Measurements from ENCODE around the gene TCP11X2. TPM values are rescaled to one million over a fixed set of nuclear protein-coding genes. Genes with fewer than 3 reads are reported as not detected.

Gene TCP11X2
- total RNA-seq, result not detected in 2 replicates

DNA sequence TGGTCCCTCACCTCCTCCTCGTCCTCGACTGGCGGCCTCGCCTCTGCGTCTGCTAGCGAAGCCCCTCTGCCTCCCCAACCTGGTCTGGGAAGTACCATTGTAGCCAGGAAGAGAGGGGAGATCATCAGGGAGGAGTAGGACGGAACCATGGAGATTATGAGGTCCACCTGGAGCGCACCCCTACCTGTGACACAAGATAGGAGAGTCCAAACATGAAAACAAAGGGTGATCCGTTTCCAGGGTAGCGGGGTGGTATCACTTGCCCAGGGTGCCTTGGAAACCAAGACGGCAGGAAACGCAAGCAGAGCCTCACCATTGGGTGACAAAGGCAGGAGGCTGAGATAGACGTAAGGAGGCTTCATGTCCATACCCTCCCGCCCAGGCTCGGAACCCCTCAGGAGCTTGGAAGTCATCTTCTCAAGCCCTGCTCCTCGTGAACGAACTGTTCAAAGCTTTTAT, at the start of gene TCP11X2:
Gene TCP11X2 (minus strand): TSS at position 51 of the 459 bp plus-strand sequence.

DNA sequence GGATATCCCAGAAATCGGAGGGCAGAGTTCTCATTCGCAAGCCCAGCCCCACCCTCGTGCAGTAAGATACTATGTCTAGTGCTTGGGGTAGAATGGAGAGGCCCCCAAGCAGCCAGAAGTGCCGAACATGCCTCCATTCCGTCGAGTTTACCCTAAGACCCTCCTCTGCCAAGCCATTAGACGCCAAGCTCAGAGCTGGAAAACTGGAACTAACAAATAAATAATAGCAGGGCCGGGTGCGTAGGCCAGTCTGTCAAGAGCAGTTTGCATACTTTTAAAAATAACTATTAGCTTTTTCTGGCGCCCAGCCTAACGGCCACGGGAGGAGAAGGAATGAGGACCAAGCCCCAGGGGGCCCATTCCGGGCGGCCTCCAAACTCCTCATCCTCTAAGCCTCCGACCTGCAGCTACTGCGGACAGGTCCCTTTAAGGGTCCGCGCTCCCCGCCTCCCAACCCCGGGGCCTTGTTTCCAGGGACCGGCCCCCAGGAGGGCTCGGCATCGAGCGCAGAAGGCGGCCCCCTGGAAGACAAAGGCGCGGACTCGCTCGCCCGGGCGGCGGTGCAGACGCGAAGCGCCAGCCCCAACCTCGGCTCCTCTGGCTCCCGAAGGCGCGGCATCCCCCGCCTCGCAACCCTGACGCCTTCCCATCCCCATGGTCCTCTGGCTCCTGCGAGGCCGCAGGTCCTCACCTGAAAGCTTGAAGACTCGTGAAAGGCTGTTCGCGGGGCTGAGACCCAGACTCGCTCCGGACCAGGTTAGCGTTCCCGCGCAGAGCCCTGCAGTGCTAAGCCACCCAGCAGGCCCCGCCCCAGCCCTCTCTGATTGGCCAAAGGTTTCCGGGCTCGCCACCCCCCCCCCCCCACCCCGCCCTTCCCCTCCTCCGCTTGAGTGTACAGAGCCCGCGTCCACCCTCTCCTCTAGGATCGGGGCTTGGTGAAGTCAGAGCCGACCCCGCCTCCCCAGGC, 44.6 kb upstream of the TCP11X2 start, which contains the start of gene TMSB15A:
Gene TMSB15A (minus strand): TSS at position 765 of the 967 bp plus-strand sequence.

GRCh38 chrX:102439908-102440307, 31.7 kb downstream of the TCP11X2 start, which contains the start of gene NXF2B:
Gene NXF2B (minus strand): TSS chrX:102440008. CDS start chrX:102380036, 59,972 bp downstream.

Other genes with a start within 250 kb of the TCP11X2 start
- gene NXF2, start 224.6 kb downstream of the TCP11X2 start, total RNA-seq, result not detected in 2 replicates
- gene NXF2B, start 31.8 kb downstream of the TCP11X2 start, total RNA-seq, result not detected in 2 replicates
- gene TMSB15A, start 44.9 kb upstream of the TCP11X2 start, total RNA-seq, result 0.68 TPM in 1 of 2 replicates, not detected in the other
- 7.3 and 10.3 TPM in 2 replicates for gene ARMCX5, start 127.7 kb upstream of the TCP11X2 start, total RNA-seq
- gene GPRASP1, start 179.7 kb upstream of the TCP11X2 start, total RNA-seq, result 0.04 and 0.08 TPM in 2 replicates
- gene GPRASP2, start 240.6 kb upstream of the TCP11X2 start, total RNA-seq, result 4.5 and 6.0 TPM in 2 replicates
- 0.62 and 1.9 TPM in 2 replicates for gene GPRASP3, start 248.9 kb upstream of the TCP11X2 start, total RNA-seq

Data from hair follicular keratinocyte (primary cell).